GM13976 (cell line): Measurements from ENCODE around the gene CSH1.
"Not testable (repeated sequence)": the region's sequence is repeated elsewhere in the genome, so short reads cannot be mapped to it uniquely, and the experiment has no call there.

Experiments used
- DNase-seq: peaks from one replicate; pipeline ENCODE4 v3.0.0; 2012; ENCODE audit warnings: low spot score
- in situ Hi-C: fragments of 300-500 bp; cut with MboI; formaldehyde crosslinking; loops from one replicate; pipeline ENCODE4 v1.12.0; 2022; ENCODE audit warnings: low sequenced_read_pairs, mixed read lengths, inconsistent platforms; ENCODE audit not compliant: unreplicated experiment
- TF ChIP-seq, protein P1 (sequence below): IDR thresholded peaks from 2 replicates; pipeline ENCODE4 v1.5.1; 2012; ENCODE audit warnings: borderline replicate concordance, mild to moderate bottlenecking; ENCODE audit not compliant: insufficient read depth; ENCODE audit errors: extremely low read depth, missing control alignments, control extremely low read depth

Gene CSH1

DNA sequence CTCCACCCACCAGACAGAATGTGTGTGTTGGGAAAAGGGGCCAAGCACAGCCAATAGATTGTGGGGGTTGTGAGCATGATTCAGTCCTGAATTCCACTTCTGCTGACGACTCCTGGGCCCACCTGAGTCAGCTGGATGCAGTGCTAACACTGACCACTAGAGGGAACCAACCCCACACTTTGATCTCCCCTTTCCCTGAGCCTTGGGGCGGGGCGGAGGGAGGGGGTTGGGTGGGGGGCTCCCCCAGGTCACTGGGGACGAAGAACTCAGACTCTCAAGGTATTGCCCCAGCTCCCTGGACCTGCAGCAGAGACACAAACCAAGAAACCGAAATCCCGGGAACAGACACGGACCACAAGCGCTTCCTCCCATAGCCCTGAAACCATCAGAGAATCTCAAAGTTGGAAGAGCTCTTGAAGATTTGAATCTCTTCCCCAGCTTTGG, 15.3 kb upstream of the CSH1 start:
- TF ChIP-seq, protein P1, sequence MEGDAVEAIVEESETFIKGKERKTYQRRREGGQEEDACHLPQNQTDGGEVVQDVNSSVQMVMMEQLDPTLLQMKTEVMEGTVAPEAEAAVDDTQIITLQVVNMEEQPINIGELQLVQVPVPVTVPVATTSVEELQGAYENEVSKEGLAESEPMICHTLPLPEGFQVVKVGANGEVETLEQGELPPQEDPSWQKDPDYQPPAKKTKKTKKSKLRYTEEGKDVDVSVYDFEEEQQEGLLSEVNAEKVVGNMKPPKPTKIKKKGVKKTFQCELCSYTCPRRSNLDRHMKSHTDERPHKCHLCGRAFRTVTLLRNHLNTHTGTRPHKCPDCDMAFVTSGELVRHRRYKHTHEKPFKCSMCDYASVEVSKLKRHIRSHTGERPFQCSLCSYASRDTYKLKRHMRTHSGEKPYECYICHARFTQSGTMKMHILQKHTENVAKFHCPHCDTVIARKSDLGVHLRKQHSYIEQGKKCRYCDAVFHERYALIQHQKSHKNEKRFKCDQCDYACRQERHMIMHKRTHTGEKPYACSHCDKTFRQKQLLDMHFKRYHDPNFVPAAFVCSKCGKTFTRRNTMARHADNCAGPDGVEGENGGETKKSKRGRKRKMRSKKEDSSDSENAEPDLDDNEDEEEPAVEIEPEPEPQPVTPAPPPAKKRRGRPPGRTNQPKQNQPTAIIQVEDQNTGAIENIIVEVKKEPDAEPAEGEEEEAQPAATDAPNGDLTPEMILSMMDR = peak; percentile 81
- in situ Hi-C loops = loop anchor here (10.0 to 25.0 kb wide), 3 partner anchors 113 to 376 kb away; partner anchors contain the start of genes ERN1 and ICAM2
- DNase-seq = peak; percentile 78

DNA sequence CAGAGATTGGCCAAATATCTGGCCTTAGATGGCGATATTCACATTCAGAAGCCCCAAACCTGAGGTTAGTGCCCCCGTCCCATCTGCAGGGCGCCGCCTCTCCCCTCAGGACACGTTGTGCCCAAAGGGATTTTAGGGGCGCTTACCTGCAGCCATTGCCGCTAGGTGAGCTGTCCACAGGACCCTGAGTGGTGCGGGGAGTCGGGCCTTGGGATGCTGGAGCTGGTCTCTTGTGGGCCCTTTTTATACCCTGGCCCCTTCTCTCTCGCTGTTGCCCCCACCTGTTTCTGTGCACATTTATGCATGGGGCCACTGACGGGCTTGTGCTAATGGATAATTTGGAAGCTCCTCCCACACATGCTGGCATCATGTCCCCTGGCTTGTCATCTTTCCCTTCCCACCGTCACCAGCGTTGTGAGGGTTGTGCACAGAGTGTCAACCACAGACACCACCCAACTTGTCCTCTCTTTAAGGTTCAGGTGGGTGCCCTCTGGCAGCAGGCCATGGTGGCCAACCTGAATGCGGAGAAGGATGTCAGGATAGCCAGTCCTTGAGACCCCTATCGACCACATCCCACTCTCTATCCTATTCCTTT, 14.8 kb upstream of the CSH1 start, which contains the start of gene CSHL1:
CSHL1 (minus strand) TSS at position 218 of the 595 bp plus-strand sequence; CDS start at position 156, 62 bp downstream.
- in situ Hi-C loops = loop anchor here (10.0 to 25.0 kb wide), 3 partner anchors 114 to 376 kb away; partner anchors contain the start of genes ERN1 and ICAM2
- no peak for DNase-seq
- TF ChIP-seq, protein P1 = peak; percentile 9

DNA sequence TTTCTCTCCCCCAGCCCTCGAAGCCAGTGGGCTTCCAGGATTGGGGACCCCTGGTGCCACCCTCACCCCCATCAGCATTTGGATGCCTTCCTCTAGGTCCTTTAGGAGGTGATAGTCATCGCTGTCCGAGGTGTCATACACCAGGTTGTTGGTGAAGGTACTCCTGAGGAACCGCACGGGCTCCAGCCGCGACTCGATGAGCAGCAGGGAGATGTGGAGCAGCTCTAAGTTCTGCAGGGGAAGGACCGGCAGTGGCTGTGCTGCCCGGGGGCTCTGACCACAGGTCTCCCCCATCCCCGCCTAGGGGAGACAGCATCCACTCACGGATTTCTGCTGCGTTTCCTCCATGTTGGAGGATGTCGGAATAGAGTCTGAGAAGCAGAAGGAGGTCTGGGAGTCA, 13.7 kb upstream of the CSH1 start:
- TF ChIP-seq, protein P1 = no peak
- DNase-seq = no peak
- in situ Hi-C loops = loop anchor here (10.0 to 25.0 kb wide), 3 partner anchors 115 to 377 kb away; partner anchors contain the start of genes ERN1 and ICAM2

DNA sequence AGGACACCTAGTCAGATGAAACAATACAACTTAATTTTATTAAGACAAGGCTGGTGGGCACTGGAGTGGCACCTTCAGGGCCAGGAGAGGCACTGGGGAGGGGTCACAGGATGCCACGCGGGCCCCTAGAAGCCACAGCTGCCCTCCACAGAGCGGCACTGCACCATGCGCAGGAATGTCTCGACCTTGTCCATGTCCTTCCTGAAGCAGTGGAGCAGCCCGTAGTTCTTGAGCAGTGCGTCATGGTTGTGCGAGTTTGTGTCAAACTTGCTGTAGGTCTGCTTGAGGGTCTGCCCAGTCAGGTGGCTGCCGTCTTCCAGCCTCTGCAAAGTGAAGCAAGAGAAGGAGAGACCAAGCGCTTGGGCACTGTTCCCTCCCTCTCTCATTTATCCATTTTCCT, 13.2 kb upstream of the CSH1 start:
- in situ Hi-C loops = loop anchor here (25.0 kb wide), 1 partner anchor 378 kb away; no protein-coding TSS in a partner anchor
- not testable (repeated sequence) for DNase-seq

DNA sequence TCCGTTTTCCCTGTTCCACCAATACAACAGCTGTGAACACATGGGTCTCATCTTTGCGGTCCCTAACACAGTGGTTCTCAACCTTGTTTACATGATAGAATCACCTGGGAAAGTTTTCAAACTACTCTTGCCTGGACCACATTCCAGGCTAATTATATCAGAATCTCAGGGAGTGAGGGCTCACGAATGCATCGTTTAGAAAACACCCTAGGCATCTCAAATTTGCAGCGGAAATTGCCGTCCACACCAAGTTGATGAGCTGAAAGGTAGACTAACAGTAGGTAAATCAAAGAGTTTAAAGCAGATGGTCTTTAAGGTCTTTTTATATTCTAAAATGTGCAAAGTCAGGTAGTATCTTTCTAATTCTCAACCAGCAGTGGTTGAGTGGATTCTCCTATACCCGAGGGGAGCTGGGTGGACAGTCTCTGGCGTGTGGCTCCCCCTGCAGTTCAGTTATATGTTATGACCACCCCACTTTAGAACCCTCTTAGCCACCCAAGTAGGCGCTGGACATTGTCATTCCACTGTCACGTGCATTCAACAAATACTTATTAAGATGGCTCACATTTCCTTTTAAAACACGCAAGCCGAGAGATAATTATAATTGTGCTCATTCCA, 10.9 kb upstream of the CSH1 start:
- in situ Hi-C loops = loop anchor here (25.0 kb wide), 1 partner anchor 380 kb away; no protein-coding TSS in a partner anchor
- not testable (repeated sequence) for DNase-seq

DNA sequence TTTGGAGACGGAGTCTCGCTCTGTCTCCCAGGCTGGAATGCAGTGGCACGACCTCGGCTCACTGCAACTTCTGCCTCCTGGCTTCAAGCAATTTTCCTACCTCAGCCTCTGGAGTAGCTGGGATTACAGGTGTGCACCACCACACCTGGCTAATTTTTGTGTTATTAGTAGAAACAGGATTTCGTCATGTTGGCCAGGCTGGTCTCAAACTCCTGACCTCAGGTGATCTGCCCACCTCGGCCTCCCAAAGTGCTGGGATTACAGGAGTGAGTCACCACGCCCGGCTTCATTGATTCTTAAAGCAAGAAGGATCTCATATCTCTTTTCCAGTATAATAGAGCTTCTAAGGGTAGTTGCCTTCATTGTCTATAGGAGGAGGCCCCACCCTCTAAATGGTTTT, 8.4 kb upstream of the CSH1 start:
- in situ Hi-C loops = loop anchor here (25.0 kb wide), 1 partner anchor 383 kb away; no protein-coding TSS in a partner anchor
- not testable (repeated sequence) for DNase-seq

DNA sequence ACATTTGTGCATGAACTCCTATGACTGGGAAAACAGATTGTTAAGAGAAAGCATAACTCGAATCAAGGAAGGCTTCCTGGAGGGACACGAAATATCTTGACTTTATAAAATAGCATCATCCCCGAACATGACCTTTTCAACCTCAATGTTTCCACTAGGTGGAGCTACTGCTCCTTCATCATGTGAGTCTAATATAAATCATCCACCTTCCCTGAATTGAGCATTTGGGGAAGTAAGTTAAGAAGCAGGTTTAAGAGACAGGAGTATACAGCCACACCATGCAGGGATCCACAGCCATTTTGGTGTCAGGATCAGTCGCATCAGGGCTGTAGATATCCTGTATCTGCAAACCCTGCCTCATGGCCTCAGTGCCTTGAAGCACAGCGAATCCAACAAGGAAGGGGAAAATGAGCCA, 7.4 kb upstream of the CSH1 start:
- DNase-seq = not testable (repeated sequence)
- in situ Hi-C loops = loop anchor here (25.0 kb wide), 1 partner anchor 384 kb away; no protein-coding TSS in a partner anchor

DNA sequence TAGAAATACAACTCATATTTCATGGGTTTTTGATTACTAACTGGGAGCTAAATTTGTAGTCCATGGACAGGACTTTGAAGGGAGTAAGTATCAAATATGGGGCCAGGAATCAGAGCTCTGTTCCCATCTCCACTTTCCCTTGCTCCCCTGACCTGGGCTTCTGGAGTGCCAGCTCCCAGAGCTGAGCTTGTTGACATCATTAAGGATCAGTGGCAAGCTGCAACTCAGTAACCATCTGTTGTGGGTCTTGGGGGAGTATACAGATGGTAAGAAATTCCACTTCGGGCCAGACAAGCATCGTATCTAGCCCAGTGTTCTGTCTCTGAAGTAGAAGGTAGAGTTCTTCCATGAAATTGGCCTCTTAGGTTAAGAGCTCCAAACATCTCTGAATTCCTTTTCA, 5.6 kb upstream of the CSH1 start:
- DNase-seq = not testable (repeated sequence)
- in situ Hi-C loops = loop anchor here (25.0 kb wide), 1 partner anchor 385 kb away; no protein-coding TSS in a partner anchor

DNA sequence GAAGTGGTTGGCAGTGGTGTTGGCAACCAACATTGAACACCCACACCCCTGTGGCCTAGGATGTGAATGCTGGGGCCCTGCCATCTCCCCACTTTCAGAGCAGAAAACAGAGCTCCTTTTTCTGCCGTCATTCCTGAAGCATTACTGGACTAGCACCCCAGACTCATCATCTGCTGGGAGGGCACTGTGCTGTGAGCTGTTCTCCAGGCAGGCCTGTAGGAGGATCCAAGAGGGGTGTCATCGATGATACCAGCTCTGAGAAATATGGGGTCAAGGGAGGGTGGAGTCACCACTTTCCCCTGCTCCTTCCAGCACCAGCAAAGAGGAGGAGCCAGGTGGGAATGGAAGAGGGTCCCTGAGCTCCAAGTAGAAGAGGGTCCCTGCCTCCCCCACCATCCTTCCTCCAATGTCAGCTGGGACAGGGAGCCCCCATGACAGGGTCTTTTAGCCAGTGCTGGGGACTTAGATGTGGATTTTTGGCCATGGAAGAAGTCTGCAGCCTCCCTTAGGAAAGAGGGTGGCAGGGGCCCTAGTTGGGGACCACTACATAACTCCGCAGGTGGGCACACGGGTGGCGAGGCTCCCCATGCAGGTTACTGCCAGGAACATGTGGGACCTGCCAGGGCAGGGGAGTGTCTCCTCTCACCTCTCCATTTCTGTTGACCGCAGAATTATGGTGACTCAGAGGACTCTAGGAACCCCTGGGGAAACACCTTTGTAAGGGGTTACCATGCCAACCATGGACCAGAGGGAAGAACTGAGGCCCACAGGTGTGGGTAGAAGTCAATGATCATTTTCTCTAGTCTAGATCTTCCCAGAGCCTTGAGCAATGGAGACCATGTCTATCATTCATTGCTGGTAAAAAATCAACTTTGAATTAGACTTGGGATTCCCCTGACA, 2.8 kb upstream of the CSH1 start:
- in situ Hi-C loops, DNase-seq: not testable (repeated sequence)

DNA sequence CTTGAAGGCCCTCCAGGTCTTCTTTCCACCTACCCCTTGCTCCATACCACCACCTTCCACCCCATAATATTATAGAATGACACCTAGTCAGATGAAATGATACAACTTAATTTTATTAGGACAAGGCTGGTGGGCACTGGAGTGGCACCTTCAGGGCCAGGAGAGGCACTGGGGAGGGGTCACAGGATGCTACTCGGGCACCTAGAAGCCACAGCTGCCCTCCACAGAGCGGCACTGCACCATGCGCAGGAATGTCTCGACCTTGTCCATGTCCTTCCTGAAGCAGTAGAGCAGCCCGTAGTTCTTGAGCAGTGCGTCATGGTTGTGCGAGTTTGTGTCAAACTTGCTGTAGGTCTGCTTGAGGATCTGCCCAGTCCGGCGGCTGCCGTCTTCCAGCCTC, 1.6 kb downstream of the CSH1 start:
- in situ Hi-C loops, DNase-seq: not testable (repeated sequence)

DNA sequence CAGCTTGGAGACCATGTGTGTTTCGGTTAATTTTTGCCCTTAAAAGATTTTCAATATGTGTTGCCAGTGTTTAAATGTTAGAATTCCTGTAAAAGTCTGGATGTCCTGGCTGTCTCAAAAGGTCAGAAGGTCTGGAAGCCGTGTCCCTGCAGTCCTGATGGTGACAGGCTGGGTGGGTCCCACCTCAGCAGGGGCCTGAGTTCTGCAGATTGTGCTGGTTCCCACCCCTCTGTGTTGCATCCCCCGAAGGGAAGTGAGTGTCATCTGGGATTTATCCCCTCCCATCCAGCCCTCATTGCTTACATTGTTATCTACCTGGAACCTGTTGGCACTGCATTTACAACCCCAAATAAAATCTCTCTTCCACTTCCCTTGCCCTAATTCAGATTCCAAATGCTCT, 2.4 kb downstream of the CSH1 start:
- DNase-seq, in situ Hi-C loops: not testable (repeated sequence)

DNA sequence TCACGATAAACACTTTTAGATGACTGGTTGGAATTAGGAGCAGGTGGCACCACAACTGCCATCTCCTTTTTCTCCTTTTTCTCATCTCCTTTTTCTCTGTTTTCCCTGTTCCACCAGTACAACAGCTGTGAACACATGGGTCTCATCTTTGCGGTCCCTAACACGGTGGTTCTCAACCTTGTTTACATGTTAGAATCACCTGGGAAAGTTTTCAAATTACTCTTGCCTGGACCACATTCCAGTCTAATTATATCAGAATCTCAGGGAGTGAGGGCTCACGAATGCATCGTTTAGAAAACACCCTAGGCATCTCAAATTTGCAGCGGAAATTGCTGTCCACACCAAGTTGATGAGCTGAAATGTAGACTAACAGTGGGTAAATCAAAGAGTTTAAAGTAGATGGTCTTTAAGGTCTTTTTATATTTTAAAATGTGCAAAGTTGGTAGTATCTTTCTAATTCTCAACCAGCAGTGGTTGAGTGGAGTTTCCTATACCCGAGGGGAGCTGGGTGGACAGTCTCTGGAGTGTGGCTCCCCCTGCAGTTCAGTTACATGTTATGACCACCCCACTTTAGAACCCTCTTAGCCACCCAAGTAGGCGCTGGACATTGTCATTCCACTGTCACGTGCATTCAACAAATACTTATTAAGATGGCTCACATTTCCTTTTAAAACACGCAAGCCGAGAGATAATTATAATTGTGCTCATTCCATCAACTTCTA, 3.9 kb downstream of the CSH1 start:
- in situ Hi-C loops, DNase-seq: not testable (repeated sequence)
